ENCODE data around the gene ATP6V0B. TPM values are rescaled to one million over a fixed set of nuclear protein-coding genes. Genes with fewer than 3 reads are reported as not detected.

Gene ATP6V0B
- total and polyA plus RNA-seq, 2 donors (not counting 1 experiment from before 2014, with no cell fraction given) = 91.0 to 198 TPM

DNA sequence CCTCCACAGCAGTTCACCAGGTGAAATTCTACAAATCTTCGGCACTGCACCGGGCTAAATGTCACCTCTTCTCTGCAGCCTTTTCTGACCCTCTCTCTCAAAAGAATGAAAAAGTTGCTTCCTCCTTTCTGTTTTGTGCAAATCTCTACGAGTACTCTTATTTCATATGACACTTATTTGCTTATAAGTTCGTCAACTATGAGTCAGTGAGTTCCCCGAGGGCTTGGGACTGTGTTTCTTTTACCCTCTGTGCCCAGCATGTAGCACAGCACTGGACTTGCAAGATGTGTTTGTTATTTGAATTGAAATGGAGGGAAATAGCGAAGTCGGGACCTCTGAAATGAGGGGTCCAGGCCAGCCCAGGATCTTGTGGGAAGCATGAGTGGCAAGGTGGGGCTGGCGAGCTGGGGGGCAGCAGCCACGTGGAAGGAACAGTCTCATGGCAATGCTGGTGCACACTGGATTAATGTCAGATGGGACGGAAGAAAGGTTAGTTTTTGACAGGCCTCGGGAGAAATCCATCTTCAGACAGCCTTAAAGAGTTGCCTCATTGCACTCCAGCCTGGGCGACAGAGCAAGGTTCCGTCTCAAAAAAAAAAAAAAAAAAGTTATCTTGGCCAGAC lies 50.3 kb downstream of the ATP6V0B start:
- intact Hi-C loops (cut with micrococcal nuclease) = no loop called here
- Histone ChIP-seq H3K9me3 (ENCODE audit: control extremely low read depth in 1 of 3, control insufficient read depth in 2 of 3, insufficient read depth in 1 of 3, low read length in 2 of 3) (no peaks in the 10 kb centered on the region), H3K79me2 (ENCODE audit: control insufficient read depth, insufficient read depth, low read length) (no peaks in the 10 kb centered on the region), H3K27ac (ENCODE audit: low read length in 2 of 2) (no peak overlapping the region), H2AFZ (ENCODE audit: insufficient read depth, low read depth, low read length, poor library complexity, severe bottlenecking) (no peak overlapping the region), H3K4me2 (replicated peaks; ENCODE audit: low read depth, low read length, poor library complexity, severe bottlenecking) (no peak overlapping the region), H3K36me3 (replicated peaks in 1 of 2; ENCODE audit: control extremely low read depth in 1 of 2, control insufficient read depth in 1 of 2, extremely low read depth in 1 of 2, insufficient read depth in 2 of 2, low read length in 1 of 2) (no peaks in the 10 kb centered on the region), H3K27me3 (replicated peaks in 1 of 4; ENCODE audit: control extremely low read depth in 1 of 4, control insufficient read depth in 3 of 4, insufficient read depth in 4 of 4, low read length in 3 of 4) (no peaks in the 10 kb centered on the region), H3K9ac (ENCODE audit: low read length) (no peak overlapping the region), H3K4me3 (ENCODE audit: control extremely low read depth in 1 of 5, extremely low read depth in 1 of 5, insufficient read depth in 1 of 5, low read depth in 2 of 5, low read length in 4 of 5) (no peak overlapping the region), H4K20me1 (ENCODE audit: control insufficient read depth, insufficient read depth, low read length, poor library complexity, severe bottlenecking) (no peaks in the 10 kb centered on the region), H3K4me1 (ENCODE audit: control insufficient read depth in 2 of 2, insufficient read depth in 2 of 2, low read length in 2 of 2) (peaks cover 10 to 29% of the 10 kb centered on the region in 2 donors)
- Mint-ChIP-seq H3K4me1 (peaks cover 38% of the 10 kb centered on the region), H3K27ac (peak overlapping the region; percentile 86), H3K9me3 (ENCODE audit: insufficient read depth) (no peaks in the 10 kb centered on the region), H3K27me3 (no peaks in the 10 kb centered on the region), H3K4me3 (peak overlapping the region; percentile 89)
- ChIA-PET CTCF (interaction anchor here (0.6 to 17.1 kb wide), 6 partner anchors 11 to 159 kb away, joined by 3 to 227 read pairs (median 6); no protein-coding TSS in a partner anchor), POLR2A (interaction anchor here (0.6 to 0.7 kb wide), 5 partner anchors 44 to 1784 kb away, joined by 3 to 6 read pairs (median 4); no protein-coding TSS in a partner anchor)
- TF ChIP-seq EZH2 (IDR thresholded peaks at IDR 0.05; ENCODE audit: borderline replicate concordance, insufficient read depth, low read depth, low read length, poor library complexity, severe bottlenecking) (no peak), CTCF (IDR thresholded peaks at IDR 0.05) (no peak)
- DNase-seq = no peak
- WGBS (ENCODE audit: insufficient coverage) = 78% methylated on average over 9 of the region's 13 CpGs
- peak; percentile 22 for ATAC-seq (ENCODE audit: low read depth)

DNA sequence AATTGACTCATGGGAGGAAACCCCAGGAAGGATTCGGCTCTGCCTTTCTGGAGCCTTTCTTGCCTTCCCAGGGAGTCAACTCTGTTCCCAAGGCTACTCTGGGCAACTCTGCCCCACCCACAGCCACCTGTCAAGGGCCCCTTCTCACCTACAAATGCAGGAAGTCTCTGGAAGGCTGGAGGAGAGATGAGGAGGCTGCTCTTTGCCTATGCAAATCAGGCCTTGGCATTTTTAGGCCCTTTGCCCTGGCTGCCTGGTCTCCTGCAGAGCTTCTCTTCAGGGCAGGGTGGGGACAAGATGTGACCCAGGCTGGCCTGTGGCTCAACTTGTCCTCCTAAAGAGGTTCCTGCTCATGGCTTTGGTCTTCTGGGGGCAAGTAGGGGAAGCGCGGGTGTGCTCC lies 51.1 kb downstream of the ATP6V0B start:
- intact Hi-C loops (cut with micrococcal nuclease) = no loop called here

More for the DNA sequence above, 51.1 kb downstream of the ATP6V0B start:
- H3K27ac ChIP-seq (ENCODE audit: low read length in 2 of 2) = peak overlapping the region in 1 of 2 donors; percentile 6
- H3K27me3 Mint-ChIP-seq = no peaks in the 10 kb centered on the region
- no peaks in the 10 kb centered on the region for H3K9me3 ChIP-seq (ENCODE audit: control extremely low read depth in 1 of 3, control insufficient read depth in 2 of 3, insufficient read depth in 1 of 3, low read length in 2 of 3)
- H3K27me3 ChIP-seq (replicated peaks in 1 of 4; ENCODE audit: control extremely low read depth in 1 of 4, control insufficient read depth in 3 of 4, insufficient read depth in 4 of 4, low read length in 3 of 4) = no peaks in the 10 kb centered on the region
- peaks cover 10 to 29% of the 10 kb centered on the region in 2 donors for H3K4me1 ChIP-seq (ENCODE audit: control insufficient read depth in 2 of 2, insufficient read depth in 2 of 2, low read length in 2 of 2)
- ChIA-PET CTCF (interaction anchor here (0.6 to 17.1 kb wide), 5 partner anchors 10 to 159 kb away, joined by 3 to 227 read pairs (median 6); no protein-coding TSS in a partner anchor), POLR2A (interaction anchor here (0.6 to 0.7 kb wide), 5 partner anchors 45 to 1784 kb away, joined by 3 to 6 read pairs (median 4); no protein-coding TSS in a partner anchor)
- H4K20me1 ChIP-seq (ENCODE audit: control insufficient read depth, insufficient read depth, low read length, poor library complexity, severe bottlenecking) = no peaks in the 10 kb centered on the region
- no peaks in the 10 kb centered on the region for H3K79me2 ChIP-seq (ENCODE audit: control insufficient read depth, insufficient read depth, low read length)
- H3K4me3 ChIP-seq (ENCODE audit: control extremely low read depth in 1 of 5, extremely low read depth in 1 of 5, insufficient read depth in 1 of 5, low read depth in 2 of 5, low read length in 4 of 5) = peak overlapping the region in 1 of 5 experiments; percentile 23
- DNase-seq = peak; percentile 36
- peak overlapping the region; percentile 81 for H3K27ac Mint-ChIP-seq
- peak overlapping the region; percentile 37 for H3K4me2 ChIP-seq (replicated peaks; ENCODE audit: low read depth, low read length, poor library complexity, severe bottlenecking)
- H3K36me3 ChIP-seq (replicated peaks in 1 of 2; ENCODE audit: control extremely low read depth in 1 of 2, control insufficient read depth in 1 of 2, extremely low read depth in 1 of 2, insufficient read depth in 2 of 2, low read length in 1 of 2) = no peaks in the 10 kb centered on the region
- no peak overlapping the region for H3K9ac ChIP-seq (ENCODE audit: low read length)
- H3K9me3 Mint-ChIP-seq (ENCODE audit: insufficient read depth) = no peaks in the 10 kb centered on the region
- H3K4me1 Mint-ChIP-seq = peaks cover 39% of the 10 kb centered on the region
- peak overlapping the region; percentile 54 for H3K4me3 Mint-ChIP-seq
- TF ChIP-seq EZH2 (IDR thresholded peaks at IDR 0.05; ENCODE audit: borderline replicate concordance, insufficient read depth, low read depth, low read length, poor library complexity, severe bottlenecking) = no peak
- TF ChIP-seq CTCF (IDR thresholded peaks at IDR 0.05) = no peak
- WGBS (ENCODE audit: insufficient coverage) = 100% methylated on average over 2 of the region's 3 CpGs
- no peak for ATAC-seq (ENCODE audit: low read depth)
- peak overlapping the region; percentile 45 for H2AFZ ChIP-seq (ENCODE audit: insufficient read depth, low read depth, low read length, poor library complexity, severe bottlenecking)

All from B cell (primary cell).